COR-L47 (cell line): Measurements from ENCODE around the gene SLC22A7.

Experiments used
- DNase-seq: peaks from one replicate; lab custom pipeline; 2025; lab: John Stamatoyannopoulos, UW

Gene SLC22A7

DNA sequence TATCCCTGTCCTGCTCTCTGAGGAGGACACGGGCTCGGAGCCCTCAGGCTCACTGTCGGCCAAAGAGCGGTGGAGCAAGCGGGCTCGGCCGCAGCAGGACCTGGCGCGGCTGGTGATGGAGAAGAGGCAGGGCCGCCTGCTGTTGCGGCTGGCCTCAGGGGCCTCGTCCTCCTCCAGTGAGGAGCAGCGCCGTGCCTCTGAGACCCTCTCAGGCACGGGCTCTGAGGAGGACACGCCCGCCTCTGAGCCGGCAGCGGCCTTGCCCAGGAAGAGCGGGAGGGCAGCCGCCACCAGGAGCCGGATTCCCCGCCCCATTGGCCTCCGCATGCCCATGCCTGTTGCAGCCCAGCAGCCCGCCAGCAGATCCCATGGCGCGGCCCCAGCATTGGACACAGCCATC is 14.2 kb upstream of the SLC22A7 start:
- no peak for DNase-seq

- DNase-seq: no peak
Measured at GRCh38 chr6:43284991-43285781, 12.9 kb upstream of the SLC22A7 start.

DNA sequence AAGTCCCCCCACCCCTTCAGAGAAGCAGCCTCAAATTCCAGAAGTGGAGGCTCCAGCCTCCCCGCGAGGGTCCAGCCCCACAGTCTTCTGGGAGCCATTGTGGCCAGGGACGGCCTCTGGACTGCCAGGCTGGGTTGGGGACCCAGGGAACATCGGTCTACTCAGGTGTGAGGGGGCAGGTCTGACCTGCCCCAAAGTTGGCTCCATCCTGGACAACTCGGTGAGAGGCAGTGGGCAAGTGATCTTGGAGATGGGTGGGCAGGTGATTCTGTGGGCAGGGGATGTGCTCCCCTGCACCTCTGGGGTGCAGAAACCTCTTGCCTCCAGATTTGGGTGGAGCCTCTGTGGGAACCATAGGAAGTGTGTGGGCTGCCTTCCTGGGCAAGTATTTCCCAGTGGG is 12.2 kb upstream of the SLC22A7 start:
- no peak for DNase-seq

DNA sequence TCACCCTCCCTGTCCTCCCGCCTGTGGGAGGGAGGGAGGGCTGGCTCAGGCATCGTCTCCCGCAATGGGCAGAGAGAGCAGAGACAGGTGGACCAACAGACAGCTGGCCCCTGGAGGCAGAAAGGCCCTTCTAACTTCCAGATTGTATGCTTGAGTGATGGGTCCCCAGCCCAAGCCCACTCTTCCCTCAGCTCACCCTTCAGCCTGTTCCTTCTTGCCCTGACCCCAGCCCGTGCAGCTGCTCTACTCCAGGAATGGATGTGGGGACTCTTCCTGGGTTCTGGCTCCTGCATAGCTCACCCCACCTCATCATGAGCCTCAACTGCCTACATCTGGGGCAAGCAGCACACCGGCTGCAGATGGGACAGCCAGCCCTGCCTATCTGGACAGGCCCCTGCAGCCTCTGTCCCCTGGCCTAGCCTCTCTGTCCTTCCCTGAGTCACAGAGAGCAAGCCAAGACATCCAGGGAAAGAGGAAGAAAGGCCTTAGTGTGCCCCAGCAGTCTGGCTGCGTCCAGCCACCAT is 11.5 kb upstream of the SLC22A7 start:
- no peak for DNase-seq

GRCh38 chr6:43286980-43287716 is 10.9 kb upstream of the SLC22A7 start:
- DNase-seq: no peak

GRCh38 chr6:43287717-43288679 is 10.1 kb upstream of the SLC22A7 start:
- no peak for DNase-seq

GRCh38 chr6:43290339-43290904 is 7.6 kb upstream of the SLC22A7 start:
- no peak for DNase-seq

- no peak for DNase-seq
Measured at GRCh38 chr6:43290905-43291355, 7.1 kb upstream of the SLC22A7 start.

DNA sequence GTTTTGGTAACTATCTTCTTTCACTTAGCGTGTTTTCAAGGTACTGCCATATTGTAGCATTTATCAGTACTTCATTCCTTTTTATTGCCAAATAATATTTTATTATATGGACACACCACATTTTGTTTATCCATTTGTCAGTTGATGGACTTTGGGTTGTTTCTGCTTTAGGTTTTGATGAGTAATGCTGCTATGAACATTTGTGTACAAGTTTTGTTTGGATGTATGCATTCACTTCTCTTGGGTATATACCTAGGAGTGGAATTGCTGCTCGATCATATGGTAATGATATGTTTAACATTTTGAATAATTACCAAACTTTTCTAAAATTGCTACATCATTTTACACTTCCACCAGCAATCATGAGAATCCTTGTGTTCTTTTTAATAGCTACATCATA is 6.4 kb upstream of the SLC22A7 start:
- no peak for DNase-seq

DNA sequence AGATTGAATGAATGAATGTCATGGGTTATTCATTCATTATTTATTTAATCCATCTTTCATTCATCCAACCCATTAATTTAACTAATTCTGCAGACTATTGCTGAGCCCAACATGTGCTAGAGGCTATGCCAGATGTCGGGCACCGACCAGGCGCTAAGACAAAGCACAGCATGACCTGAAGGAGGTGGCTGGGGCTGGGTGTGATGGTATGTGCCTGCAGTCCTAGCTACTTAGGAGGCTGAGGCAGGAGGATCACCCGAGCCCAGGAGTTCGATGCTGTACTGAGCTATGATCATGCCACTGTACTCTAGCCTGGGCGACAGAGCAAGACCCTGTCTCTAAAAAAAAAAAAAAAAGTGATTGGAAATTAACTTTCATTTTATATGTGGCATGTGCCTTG is 5.7 kb upstream of the SLC22A7 start:
- DNase-seq: no peak

- DNase-seq: no peak
Measured at GRCh38 chr6:43292763-43293318, 5.2 kb upstream of the SLC22A7 start.

- DNase-seq: no peak
Measured at GRCh38 chr6:43293698-43294097, 4.4 kb upstream of the SLC22A7 start.

GRCh38 chr6:43294536-43294935 is 3.5 kb upstream of the SLC22A7 start:
- DNase-seq: no peak

- DNase-seq: no peak
Measured at GRCh38 chr6:43295456-43295855, 2.6 kb upstream of the SLC22A7 start.

DNA sequence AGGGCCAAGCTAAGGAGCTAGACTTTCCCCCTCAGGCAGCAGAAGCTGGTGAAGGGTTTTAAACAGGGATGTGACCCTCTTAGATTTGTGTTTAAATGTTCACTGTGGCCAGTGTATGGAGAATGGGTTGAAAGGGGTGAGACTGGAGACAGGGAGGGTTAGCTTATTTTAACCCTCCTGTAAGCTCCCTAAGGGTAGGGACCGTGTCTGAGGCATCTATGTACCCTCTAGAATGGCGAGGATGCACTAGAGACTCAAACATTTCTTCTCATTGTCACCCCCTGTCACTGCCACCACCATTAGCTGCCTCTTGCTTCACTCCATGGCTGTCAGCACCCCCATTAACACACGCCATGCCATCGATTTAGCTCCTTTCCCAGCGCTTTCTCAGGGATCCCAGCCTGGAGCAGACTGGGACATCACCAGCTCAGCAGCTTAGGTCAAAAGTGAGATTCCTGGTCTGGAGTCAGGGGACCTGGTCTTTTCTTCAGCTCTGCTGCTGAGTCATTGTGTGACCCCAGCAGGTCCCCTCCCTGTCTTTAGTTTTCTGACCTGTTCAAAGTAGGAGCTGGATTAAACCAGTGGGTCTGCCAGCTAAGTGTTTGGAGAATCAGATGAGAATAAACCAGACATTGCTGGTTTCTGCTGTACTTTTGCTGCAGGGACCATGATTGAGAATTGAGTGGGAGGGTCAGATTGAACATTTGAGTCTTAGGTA is 1.1 kb upstream of the SLC22A7 start:
- no peak for DNase-seq

DNA sequence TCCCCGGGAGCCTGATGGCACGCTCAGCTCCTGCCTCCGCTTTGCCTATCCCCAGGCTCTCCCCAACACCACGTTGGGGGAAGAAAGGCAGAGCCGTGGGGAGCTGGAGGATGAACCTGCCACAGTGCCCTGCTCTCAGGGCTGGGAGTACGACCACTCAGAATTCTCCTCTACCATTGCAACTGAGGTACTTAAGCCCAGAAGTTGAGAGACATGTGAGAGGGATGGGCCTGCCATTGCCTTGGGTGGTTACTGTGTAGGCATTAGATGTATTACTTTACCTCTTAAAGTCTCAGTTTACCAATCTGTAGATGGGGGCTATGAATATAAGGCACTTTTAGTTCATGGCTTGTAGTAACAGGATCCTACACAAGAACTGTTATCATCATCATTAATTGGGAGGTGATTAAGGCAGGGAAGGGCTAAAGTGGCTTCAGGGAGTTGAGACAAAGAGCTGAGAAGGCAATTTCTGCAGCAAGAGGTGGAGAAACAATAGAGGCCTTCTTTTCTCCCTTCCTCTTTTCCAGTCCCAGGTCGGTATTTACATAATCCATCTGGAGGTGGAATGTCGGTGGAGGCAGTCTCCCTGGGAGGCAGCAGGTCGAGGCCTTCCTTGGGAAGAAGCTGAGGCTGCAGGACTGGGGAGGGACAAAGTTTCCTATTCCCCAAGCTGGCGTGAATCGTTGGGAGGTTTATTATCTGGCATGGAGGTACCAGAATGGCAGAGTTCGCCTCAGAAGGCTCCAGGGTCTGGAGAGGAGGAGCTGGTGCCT is 691 bp downstream of the SLC22A7 start:
- DNase-seq: no peak

- no peak for DNase-seq
Measured at GRCh38 chr6:43299338-43300293, 1.6 kb downstream of the SLC22A7 start.

- DNase-seq: no peak
Measured at GRCh38 chr6:43301081-43301870, 3.2 kb downstream of the SLC22A7 start.
